Stimulated activated CD4-positive, alpha-beta T cell treated with anti-CD3 and anti-CD28 coated beads, Interleukin-2, amount 100 ng/mL, for 4 hours (primary cell): ENCODE measurements around the gene MED13.

Experiments
- DNase-seq: peaks from one replicate; pipeline ENCODE4 v3.0.0-alpha.2; 2020; ENCODE audit warnings: low read depth

Gene MED13, protein sequence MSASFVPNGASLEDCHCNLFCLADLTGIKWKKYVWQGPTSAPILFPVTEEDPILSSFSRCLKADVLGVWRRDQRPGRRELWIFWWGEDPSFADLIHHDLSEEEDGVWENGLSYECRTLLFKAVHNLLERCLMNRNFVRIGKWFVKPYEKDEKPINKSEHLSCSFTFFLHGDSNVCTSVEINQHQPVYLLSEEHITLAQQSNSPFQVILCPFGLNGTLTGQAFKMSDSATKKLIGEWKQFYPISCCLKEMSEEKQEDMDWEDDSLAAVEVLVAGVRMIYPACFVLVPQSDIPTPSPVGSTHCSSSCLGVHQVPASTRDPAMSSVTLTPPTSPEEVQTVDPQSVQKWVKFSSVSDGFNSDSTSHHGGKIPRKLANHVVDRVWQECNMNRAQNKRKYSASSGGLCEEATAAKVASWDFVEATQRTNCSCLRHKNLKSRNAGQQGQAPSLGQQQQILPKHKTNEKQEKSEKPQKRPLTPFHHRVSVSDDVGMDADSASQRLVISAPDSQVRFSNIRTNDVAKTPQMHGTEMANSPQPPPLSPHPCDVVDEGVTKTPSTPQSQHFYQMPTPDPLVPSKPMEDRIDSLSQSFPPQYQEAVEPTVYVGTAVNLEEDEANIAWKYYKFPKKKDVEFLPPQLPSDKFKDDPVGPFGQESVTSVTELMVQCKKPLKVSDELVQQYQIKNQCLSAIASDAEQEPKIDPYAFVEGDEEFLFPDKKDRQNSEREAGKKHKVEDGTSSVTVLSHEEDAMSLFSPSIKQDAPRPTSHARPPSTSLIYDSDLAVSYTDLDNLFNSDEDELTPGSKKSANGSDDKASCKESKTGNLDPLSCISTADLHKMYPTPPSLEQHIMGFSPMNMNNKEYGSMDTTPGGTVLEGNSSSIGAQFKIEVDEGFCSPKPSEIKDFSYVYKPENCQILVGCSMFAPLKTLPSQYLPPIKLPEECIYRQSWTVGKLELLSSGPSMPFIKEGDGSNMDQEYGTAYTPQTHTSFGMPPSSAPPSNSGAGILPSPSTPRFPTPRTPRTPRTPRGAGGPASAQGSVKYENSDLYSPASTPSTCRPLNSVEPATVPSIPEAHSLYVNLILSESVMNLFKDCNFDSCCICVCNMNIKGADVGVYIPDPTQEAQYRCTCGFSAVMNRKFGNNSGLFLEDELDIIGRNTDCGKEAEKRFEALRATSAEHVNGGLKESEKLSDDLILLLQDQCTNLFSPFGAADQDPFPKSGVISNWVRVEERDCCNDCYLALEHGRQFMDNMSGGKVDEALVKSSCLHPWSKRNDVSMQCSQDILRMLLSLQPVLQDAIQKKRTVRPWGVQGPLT (N-terminal part only)

DNA sequence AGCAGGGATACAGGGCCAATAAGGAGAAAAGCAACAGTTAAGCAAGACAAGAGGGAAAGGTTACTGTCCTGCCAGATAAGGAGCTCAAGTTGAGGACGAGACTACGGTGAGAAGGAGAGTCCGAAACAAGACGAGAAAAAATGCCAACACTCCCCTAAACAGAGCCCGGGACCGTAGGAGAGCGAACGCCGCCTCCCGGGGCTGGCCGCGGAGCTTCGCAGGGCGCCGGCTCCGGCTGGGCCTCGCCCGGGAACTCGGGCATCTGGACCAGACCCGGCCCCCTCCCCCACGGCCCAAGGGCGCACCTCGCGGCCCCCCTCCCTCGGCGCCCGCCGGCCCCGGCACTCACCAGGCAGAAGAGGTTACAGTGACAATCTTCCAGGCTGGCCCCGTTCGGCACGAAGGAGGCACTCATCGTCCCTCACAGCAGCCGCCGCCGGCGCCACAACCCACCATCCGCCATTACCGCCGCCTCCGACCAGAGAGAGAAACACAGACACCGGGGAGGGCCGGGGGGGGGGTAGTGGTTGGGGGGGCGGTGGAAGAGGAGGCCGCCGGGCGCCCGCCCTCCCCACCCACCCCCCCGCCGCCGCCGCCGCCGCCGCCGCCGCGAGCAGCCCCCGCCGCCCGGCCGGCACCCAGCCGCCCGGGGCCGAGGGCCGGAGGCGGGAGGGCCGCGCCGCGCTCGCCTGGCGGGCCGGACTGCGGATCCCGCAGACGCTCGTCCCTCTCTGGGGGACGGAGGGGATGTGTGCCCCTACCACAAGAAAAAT is at the start of gene MED13:
Gene MED13, minus strand, starts transcription at position 488 of the 773 bp plus-strand sequence. Its CDS starts 73 bp downstream, at position 415.
- peak; percentile 31 for DNase-seq

DNA sequence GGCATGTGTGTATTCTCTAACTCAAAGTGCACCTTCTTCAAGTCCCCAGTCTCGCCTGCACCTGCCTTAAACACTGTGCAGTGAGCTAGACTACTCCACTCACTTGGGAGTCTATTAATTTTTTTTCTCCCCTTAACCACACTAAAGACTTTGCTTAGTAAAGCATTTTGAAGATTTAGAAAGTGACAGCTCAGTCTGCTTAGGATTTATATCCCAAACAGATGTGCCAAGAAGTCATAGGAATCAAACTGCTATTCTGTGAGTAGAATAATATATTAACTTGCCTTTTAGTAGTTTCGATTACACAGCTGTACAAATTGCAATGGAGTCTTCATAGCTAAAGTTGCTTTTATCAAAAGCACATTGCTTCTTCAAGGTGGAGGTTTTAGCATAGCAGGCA is 47.2 kb upstream of the MED13 start:
- DNase-seq, result no peak

DNA sequence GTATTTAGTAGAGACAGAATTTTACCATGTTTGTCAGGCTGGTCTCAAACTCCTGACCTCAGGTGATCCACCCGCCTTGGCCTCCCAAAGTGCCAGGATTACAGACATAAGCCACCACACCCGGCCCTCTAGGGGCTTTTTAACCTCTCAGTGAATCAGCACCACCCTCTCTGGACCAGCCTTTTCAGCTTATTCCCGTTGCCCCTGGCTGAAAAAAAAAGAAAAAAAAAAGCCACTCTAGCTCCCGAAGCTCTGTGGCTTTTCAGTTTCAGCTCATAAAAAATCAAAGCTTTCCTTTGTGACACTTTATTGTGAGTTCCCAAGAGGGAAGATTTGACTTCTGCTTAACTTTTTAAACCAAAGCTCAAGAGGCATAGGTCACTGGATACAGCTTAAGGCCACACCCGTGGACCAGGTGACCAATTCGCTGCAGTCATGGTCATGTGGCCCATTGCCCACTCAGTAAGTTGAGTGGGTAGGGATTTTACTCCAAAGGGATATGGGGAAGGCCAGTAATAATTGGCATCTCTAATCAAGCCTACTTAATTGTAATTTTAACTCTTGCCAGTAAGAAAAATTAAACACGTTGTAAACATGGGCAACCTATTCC is 46.6 kb upstream of the MED13 start:
- DNase-seq, result no peak

DNA sequence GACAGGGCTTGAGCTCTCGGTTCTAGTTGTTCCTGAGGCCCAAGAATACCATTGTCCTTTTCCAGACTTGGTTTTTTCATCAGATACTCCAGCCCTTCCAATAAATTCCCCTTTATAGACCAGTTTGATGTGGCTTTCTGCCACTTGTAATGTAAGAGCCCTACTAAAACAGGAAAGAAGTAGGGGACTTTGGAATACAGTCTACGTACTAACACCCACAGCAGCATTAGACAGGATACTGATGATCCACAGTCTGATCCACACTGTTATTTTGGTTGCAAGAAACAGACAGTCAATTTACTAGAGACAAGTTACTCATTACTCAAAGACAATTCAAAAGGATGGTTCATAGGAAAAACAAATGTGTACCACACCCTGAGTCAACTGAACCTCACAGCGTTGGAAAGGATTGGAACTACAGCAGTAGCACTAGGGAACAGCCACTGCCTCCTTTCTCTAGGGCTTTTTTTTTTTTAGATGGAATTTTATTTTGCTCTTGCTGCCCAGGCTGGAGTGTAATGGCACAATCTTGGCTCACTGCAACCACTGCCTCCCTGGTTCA is 45.9 kb upstream of the MED13 start:
- no peak for DNase-seq

DNA sequence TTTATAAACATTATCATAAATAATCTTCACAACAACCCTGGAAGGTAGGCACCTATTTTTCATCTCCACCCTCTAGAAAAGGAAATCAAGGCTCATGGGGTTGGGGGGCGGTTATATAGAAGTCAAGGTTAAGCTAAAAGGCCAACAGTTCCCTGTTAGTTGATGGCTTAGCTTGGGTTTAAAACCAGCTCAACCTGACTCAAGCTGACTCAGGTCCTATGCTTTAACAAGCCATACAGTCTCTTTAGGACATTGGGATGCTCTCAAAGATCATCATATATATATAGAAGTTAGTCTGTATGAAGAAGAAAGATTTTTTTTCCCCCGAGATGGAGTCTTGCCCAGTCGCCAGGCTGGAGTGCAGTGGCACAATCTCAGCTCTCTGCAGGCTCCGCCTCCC is 44.8 kb upstream of the MED13 start:
- DNase-seq, result no peak

DNA sequence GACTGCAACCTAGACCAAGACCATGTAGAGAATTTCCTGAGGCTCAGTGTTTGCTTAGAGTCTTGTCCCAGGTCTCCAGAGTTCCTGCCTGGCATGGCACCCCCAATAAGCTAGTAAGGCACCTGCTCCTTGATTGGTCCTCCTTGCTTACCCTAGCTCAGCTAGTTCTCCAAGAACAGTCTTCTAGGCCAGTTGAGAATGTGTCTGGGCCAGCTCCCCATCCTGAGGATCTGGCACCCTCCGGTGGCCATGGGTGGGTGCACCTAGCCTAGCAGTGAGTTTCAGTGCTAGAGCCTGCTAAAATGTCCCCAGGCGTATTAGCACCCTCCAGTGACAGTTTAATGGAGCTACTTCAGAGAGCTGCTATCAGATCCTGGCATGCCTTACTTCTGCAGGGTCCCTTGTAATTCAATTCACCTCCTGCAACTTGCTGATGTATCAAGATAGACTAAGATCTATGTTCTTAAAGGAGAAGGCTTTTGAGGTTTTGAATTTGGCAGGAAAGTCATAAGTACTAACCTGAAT is 44.4 kb upstream of the MED13 start:
- DNase-seq, result peak; percentile 3

DNA sequence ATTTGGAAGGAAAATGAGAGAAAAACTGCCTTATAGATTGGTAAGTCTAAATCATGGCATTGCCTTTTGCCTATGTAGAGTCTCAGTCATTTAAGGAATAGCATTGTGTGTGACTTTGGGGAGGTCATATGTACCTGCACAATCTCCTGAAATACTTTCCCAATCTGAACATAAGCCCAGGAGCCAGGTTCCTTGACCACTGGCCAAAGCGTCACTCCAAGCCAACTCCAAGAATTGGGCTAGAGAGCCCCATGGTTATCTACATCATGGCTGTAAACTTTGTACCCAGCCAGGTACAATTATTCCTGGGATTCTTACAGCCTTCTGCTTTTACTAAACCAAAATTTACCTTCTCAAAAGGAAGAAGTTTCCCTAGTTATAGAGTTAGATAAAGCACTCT is 40.8 kb upstream of the MED13 start:
- DNase-seq, result no peak

DNA sequence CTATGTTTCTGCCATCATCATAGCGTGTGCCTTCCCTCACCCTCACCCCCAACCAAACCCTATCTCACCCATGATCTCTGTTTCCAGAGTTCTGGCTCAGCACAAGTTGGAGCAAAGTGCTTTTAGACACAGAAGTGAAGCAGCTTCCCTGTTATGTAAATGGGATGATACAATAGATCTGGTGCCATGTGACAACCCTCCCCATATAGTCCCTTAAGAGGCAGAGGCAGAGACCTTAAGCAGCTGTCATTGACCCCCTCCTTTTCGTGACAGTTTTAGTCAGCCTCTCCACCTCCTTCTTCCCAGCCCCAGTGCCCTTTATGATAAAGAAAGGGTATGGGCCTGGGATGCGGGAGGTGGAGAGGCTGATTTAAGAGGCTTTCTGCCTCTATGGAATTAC is 40.3 kb upstream of the MED13 start:
- no peak for DNase-seq

DNA sequence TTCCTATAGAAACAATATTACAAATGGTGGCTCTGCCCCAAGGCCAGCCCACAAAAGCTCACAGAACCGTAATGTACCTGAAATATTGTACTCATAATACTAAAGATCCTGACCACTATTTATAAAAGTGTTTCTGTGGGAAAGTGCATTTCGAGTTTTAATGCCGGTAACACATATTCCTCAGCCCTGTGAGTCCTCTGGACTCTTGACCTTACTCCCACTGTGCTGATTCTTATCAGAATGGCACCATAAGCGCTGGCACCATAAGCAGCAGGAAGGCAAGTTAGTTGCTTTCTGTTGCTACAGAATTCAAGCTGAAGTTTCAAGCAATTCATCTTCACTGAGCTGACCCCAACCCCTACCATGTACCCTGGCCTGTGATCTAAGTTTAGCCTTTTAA is 36.4 kb upstream of the MED13 start:
- DNase-seq, result no peak

DNA sequence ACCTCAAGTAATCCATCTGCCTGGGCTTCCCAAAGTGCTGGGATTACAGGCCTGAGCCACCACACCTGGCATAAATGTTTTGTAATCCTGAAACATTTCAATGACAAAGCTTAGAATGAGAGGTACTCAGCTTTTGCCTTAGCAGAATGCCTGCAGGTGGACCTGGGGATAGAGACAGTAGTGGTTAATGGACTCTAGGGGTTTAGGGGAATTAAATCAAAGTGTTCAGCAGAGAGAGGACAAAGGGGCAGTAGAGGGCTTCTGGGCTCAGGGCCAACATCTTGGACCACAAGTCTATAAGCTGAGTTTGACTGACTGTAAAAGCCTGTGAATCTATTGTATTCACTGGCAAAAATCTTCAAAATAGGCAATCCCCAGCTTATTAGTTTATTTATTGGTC is 36.0 kb upstream of the MED13 start:
- DNase-seq, result no peak

DNA sequence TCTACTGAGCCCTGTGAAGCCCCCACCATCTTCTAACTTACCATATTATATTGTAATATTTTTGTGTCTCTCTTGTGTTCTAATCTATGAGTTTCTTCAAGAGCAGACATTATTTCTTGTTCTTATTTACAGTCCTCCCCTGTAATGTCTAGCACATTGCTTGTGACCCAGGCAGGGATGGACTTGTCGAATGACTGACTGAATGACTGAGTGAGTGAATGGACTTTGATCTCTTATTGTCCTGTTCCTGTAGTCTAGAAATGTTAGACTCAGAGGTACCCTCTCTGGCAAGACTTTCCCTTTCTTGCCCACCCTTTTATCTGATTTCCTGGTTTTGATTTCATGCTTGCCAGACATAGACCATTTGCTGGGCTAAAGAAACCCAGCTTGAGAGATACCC is 35.0 kb upstream of the MED13 start:
- DNase-seq, result no peak

DNA sequence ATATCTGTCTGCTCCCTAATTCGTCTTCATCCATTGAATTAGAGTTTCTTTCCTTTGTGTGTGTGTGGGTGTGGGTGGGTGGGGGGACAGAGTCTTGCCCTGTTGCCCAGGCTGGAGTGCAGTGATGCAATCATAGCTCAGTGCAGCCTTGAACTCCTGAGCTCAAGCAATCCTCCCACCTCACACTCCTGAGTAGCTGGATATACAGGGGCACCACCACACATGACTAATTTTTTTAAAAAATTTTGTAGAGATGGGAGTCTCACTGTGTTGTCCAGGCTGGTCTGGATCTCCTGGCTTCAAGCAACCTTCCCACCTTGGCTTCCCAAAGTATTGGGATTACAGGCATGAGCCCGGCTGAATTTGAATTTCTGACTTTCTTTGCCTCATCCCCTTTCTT is 34.5 kb upstream of the MED13 start:
- no peak for DNase-seq

DNA sequence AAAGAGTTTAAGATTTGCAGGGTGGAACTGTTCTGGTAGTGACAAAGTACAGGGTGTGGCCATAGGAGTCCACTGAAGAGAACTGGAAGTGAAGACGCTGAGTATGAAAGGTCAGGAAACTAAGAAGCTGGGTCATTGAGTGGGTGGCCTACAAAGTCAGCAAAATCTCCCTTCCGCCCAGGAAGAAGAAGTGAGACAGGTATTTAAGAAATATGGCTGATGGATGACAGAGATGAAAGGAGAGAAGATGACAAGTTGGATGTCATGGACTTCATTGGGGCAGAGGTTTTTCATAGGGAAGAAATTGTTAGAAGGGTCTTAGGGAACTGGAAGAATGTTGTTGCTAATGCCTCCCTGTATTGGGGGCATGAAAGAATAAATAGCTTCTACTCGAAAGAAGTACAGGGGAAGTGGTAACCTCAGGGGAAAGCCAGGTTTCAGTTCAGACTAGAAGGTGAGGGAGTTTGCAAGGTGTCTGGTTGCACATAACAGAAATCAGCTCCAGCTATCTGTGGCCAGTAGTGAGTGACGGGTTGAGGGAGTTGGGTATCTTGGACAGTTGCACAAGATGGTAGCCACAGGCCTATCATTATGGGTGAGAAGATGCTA is 33.6 kb upstream of the MED13 start:
- no peak for DNase-seq

DNA sequence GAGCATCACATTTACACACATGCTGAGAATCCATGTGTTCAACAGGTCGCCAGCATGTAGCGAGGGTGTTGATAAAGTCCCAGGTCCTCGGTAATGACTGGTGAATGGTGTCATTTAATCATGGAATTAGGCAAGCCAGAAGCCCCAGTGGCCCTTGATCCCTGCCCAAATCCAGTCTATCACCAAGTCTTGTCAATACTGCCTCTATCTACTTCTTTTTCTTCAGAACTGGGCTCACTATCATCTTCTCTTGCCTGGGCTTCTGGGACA is 31.3 kb upstream of the MED13 start:
- no peak for DNase-seq

DNA sequence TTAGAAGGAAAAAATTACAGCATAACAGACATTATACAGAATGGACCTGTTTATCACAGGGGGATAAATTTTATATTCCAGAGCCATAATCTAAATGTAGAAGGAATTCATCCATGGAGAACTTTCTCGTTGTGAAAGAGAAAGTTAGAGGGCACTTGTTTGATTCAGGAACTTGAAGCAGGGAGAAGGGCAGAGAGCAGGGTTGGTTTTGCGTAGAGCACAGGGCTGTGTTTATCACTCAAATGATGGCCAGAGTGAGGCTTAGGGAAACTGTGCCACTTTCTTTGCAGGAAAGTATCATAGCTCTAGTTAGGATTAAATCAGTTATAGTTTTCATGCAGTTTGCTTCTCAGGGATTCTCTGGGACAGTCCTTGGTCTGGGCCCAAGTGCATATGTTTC is 29.1 kb upstream of the MED13 start:
- DNase-seq, result no peak

DNA sequence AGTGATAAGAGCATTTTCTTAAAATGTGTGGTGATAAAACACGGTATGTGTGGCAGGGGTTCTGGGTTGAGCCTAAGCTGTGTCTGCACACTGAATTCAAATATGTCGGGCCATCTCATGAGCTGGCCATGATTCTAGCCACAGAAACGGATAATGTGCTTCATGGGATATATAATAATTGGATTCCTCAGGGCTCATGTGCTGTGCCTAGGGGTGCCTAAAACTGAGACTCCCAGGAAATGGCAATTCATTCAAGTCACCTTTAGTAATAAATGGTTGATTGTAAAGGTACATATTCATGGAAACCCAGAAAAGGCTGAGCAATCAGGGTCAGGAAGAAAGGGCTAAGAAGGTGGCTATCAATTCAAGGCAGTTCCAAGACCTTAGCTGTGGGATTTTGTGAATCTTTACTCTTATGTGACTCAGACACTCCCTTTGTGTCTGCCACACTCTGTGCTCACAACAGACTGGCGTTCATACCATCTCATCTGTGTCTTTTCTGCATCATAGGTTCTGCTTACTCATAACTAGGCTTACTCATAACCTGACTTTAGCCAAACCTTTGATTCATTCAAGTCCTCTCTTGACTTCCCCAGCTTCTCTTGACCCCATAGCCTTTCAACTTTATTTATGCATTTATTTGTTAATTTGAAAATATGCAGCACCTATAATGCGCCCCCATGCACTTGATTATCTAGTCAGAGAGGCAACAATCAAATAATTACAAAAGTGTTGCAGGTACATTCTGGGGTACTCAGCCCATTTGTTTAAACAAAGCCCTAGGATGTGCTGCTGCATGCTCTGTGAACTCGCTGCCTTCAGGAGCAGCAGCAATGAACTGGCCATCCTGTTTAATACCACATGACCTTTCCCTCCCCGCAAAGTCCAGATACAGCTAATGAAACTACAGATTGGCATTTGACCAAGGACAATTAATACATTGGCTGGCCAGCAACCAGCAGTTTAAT is 28.4 kb upstream of the MED13 start:
- DNase-seq, result no peak

DNA sequence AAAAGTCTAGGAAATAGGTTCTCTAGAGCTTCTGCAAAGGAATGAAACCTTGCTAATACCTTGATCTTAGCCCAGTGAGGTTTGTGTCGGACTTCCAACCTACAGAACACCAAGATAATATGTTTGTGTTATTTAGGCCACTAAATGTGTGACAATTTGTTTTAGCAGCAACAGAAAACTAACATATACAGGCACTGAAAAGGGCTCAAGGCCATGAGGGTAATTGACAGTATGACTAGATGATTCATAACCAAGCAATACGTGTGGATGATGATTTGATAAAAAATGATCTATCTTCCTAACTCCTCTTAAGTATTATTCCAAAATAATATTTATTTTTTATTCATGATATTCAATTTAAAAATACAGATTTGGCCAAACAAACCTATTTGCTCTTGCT is 27.7 kb upstream of the MED13 start:
- no peak for DNase-seq

DNA sequence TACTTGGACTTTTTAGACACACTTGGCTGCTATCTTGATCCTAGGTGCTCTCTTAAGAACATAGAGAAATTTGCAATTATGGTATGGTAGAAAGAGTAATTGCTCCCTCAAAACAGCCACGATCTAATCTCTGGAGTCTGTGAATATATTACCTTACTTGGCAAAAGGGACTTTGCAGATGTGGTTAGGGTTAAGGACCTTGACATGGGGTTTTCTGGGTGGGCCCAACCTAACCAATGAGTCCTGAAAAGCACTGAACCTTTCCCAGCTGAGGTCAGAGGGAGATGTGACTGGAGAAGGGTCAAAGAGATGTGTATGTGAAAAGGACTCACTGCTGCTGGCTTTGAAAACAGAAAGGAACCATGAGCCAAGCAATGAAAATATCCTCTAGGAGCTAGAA is 26.7 kb upstream of the MED13 start:
- no peak for DNase-seq

DNA sequence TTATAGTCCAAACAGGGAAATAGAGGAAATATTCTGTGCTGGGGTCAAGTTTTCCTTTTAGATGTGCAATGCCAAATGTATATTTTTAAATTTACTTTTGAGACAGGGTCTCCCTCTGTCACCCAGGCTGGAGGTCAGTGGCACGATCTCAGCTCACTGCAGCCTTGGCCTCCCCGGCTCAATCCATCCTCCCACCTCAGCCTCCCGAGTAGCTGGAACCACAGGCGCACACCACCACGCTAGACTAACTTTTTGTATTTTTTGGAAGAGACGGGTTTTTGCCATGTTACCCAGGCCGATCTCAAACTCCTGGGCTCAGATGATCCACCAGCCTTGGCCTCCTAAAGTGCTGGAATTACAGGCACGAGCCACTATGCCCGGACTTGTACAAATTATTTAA is 25.8 kb upstream of the MED13 start:
- no peak for DNase-seq
